HEK293 (cell line): ENCODE results near the gene RXFP4.

Experiments used
- ATF2 ChIP-seq: fragments of 450-650 bp; formaldehyde crosslinking; IDR thresholded peaks from 2 replicates; pipeline ENCODE4 v1.5.1; 2016; ENCODE audit warnings: missing biosample characterization, missing genetic modification characterization, low read depth
- CTCF ChIP-seq: fragments of 450-650 bp; formaldehyde crosslinking; IDR thresholded peaks from 2 replicates; pipeline ENCODE4 v1.5.1; 2016; ENCODE audit warnings: missing biosample characterization, missing genetic modification characterization
- GLIS2 ChIP-seq: fragments of 450-650 bp; formaldehyde crosslinking; IDR thresholded peaks from 2 replicates; pipeline ENCODE4 v1.5.1; 2016; ENCODE audit warnings: missing biosample characterization, missing genetic modification characterization
- ZNF138 ChIP-seq: fragments of 450-650 bp; formaldehyde crosslinking; IDR thresholded peaks from 2 replicates; pipeline ENCODE4 v1.5.1; 2016; ENCODE audit warnings: missing biosample characterization, missing genetic modification characterization, borderline replicate concordance
- ZNF404 ChIP-seq: fragments of 450-650 bp; formaldehyde crosslinking; IDR thresholded peaks from 2 replicates; pipeline ENCODE4 v1.5.1; 2017; ENCODE audit warnings: missing biosample characterization, missing genetic modification characterization
- ZNF555 ChIP-seq: fragments of 450-650 bp; formaldehyde crosslinking; conservative IDR thresholded peaks from 2 replicates; pipeline ENCODE4 v1.5.1; 2017; ENCODE audit warnings: missing biosample characterization, mild to moderate bottlenecking, missing genetic modification characterization, inconsistent platforms
- ZNF639 ChIP-seq: fragments of 450-650 bp; formaldehyde crosslinking; IDR thresholded peaks from 2 replicates; pipeline ENCODE4 v1.5.1; 2016; ENCODE audit warnings: missing biosample characterization, missing genetic modification characterization

DNA sequence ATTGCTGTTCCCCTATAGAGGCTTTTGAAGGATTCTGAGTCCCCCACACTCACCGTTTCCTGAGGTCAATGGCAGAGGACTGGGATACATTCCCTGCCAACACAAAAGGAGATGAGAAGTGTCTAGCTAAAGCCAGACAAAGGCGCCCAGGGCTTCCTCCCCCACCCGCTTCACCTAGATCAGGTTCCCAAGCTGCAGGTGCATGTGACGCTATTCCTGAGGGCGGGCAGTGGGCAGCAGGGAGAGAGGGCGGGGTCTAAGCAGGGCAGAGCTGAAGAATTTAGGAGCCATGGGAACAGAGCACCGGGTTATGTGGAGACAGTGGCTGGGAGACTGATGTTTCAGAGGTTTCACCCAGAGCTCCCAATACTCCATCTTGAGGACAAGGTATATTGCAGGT, 42.9 kb downstream of the RXFP4 start:
- no peak for TF ChIP-seq ZNF404 (tag by site-specific recombination)
- no peak for TF ChIP-seq CTCF
- no peak for TF ChIP-seq ZNF555
- no peak for TF ChIP-seq ZNF138 (tag by site-specific recombination)
- TF ChIP-seq ZNF639 (tag by site-specific recombination): no peak
- no peak for TF ChIP-seq GLIS2
- TF ChIP-seq ATF2 (tag by site-specific recombination): no peak
